RWPE2 (cell line): ENCODE data around the gene MFGE8.

Source experiments
- ATAC-seq: fragments of 200-7000 bp; cut with Tn5 transposase; 3 replicates; pipeline ENCODE4 v1.9.1; 2021; ENCODE audit warnings: low read depth
- DNase-seq: peaks from one replicate; pipeline ENCODE4 v3.0.0-alpha.2; 2020; ENCODE audit warnings: low spot score
- H3K27ac ChIP-seq: fragments of 450-650 bp; 2 replicates; pipeline ENCODE4 v1.5.1; 2017; ENCODE audit warnings: mild to moderate bottlenecking; ENCODE audit not compliant: poor library complexity, severe bottlenecking
- H3K27me3 ChIP-seq: fragments of 250-450 bp; sonication (Bioruptor Pico); 2 replicates; pipeline ENCODE4 v1.5.1; 2021; ENCODE audit warnings: mild to moderate bottlenecking, moderate library complexity; ENCODE audit not compliant: insufficient read depth, poor library complexity, severe bottlenecking
- H3K36me3 ChIP-seq: fragments of 250-450 bp; sonication (Bioruptor Pico); 2 replicates; pipeline ENCODE4 v1.5.1; 2020; ENCODE audit warnings: low read depth, mild to moderate bottlenecking, moderate library complexity
- H3K4me1 ChIP-seq: fragments of 250-450 bp; sonication (Bioruptor Pico); 2 replicates; pipeline ENCODE4 v1.5.1; 2021; ENCODE audit warnings: mild to moderate bottlenecking, moderate library complexity; ENCODE audit not compliant: insufficient read depth, poor library complexity, severe bottlenecking
- H3K4me3 ChIP-seq: fragments of 250-450 bp; sonication (Bioruptor Pico); 2 replicates; pipeline ENCODE4 v1.5.1; 2021; ENCODE audit warnings: mild to moderate bottlenecking, moderate library complexity; ENCODE audit not compliant: severe bottlenecking
- H3K9me3 ChIP-seq: fragments of 250-450 bp; sonication (Bioruptor Pico); 2 replicates; pipeline ENCODE4 v1.5.1; 2021; ENCODE audit warnings: mild to moderate bottlenecking, moderate library complexity; ENCODE audit not compliant: severe bottlenecking
- CTCF ChIP-seq: fragments of 450-650 bp; IDR thresholded peaks from one replicate; pipeline ENCODE4 v1.5.1; 2017; ENCODE audit warnings: mild to moderate bottlenecking, moderate library complexity; ENCODE audit not compliant: poor library complexity, severe bottlenecking

Gene MFGE8

GRCh38 chr15:88918738-88919137, 5.6 kb upstream of the MFGE8 start:
- peak; percentile 49 for TF ChIP-seq CTCF
- peak; percentile 96 for ATAC-seq
- Histone ChIP-seq H3K36me3 (no peaks in the 10 kb centered on the region), H3K27me3 (no peaks in the 10 kb centered on the region), H3K27ac (peak overlapping the region; percentile 77), H3K4me3 (no peak overlapping the region), H3K9me3 (no peaks in the 10 kb centered on the region), H3K4me1 (peaks cover 39% of the 10 kb centered on the region)
- DNase-seq: peak; percentile 94

GRCh38 chr15:88917760-88918159, 4.6 kb upstream of the MFGE8 start:
- Histone ChIP-seq H3K9me3 (no peaks in the 10 kb centered on the region), H3K27me3 (no peaks in the 10 kb centered on the region), H3K4me3 (no peak overlapping the region), H3K4me1 (peaks cover 39% of the 10 kb centered on the region), H3K36me3 (no peaks in the 10 kb centered on the region), H3K27ac (peak overlapping the region; percentile 77)
- ATAC-seq (no peak), DNase-seq (no peak)
- TF ChIP-seq CTCF: no peak

GRCh38 chr15:88915354-88915753, 2.2 kb upstream of the MFGE8 start:
- peaks cover 11% of the 10 kb centered on the region for H3K36me3 ChIP-seq
- H3K4me1 ChIP-seq: peaks cover 42% of the 10 kb centered on the region
- peak overlapping the region; percentile 71 for H3K27ac ChIP-seq
- no peak overlapping the region for H3K4me3 ChIP-seq
- H3K9me3 ChIP-seq: no peaks in the 10 kb centered on the region
- ATAC-seq (no peak), DNase-seq (no peak)
- no peaks in the 10 kb centered on the region for H3K27me3 ChIP-seq
- no peak for TF ChIP-seq CTCF

- ATAC-seq (no peak), DNase-seq (no peak)
- peaks cover 27% of the 10 kb centered on the region for H3K4me1 ChIP-seq
- H3K4me3 ChIP-seq: peak overlapping the region; percentile 65
- H3K9me3 ChIP-seq: no peaks in the 10 kb centered on the region
- H3K27ac ChIP-seq: peak overlapping the region; percentile 71
- H3K36me3 ChIP-seq: peaks cover 26% of the 10 kb centered on the region
- no peak for TF ChIP-seq CTCF
- no peaks in the 10 kb centered on the region for H3K27me3 ChIP-seq
Measured at GRCh38 chr15:88913850-88914169, 631 bp upstream of the MFGE8 start.

- TF ChIP-seq CTCF: no peak
- no peaks in the 10 kb centered on the region for H3K27me3 ChIP-seq
- H3K4me3 ChIP-seq: peak overlapping the region; percentile 65
- DNase-seq (no peak), ATAC-seq (peak; percentile 28)
- peak overlapping the region; percentile 71 for H3K27ac ChIP-seq
- H3K36me3 ChIP-seq: peaks cover 26% of the 10 kb centered on the region
- no peaks in the 10 kb centered on the region for H3K9me3 ChIP-seq
- peaks cover 17% of the 10 kb centered on the region for H3K4me1 ChIP-seq
Measured at GRCh38 chr15:88912500-88912921, 668 bp downstream of the MFGE8 start.
